ENCODE measurements around the gene PHTF2. TPM values are rescaled to one million over a fixed set of nuclear protein-coding genes. Genes with fewer than 3 reads are reported as not detected.

Gene PHTF2
- total and polyA plus RNA-seq, 4 experiments from 2014 or later, result 19.6 to 34.1 (median 29.9) TPM

DNA sequence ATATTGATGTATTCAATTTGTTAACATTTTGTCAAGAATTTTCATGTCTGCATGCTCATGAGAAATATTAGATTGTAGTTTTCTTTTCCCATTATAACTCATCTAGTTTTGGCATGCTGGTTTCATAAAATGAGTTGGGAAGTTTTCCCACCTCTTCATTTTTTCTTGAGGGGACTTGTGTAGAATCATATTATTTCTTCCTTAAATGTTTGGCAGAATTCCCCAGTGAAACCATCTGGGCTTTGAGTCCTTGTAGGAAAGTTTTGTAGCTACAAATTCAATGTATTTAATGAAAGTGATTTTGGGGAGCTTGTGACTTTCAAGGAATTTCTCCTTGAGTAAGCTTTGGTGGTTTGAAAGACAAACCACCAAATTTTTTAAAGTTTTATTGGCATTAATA, 173.2 kb downstream of the PHTF2 start:
- no peaks in the 10 kb centered on the region for H3K9me3 ChIP-seq (ENCODE audit: control insufficient read depth in 1 of 2, low read length in 2 of 2)
- no peaks in the 10 kb centered on the region for H3K27me3 ChIP-seq (ENCODE audit: insufficient read depth, low read length)
- no peak overlapping the region for H3K27ac ChIP-seq (ENCODE audit: low read depth, low read length)
- H3K4me3 ChIP-seq (ENCODE audit: low read length in 2 of 2), result no peak overlapping the region
- intact Hi-C loops (cut with micrococcal nuclease), result no loop called here
- Mint-ChIP-seq H3K4me3 (no peak overlapping the region), H3K4me1 (peaks cover 0 to 2% (median 0%) of the 10 kb centered on the region in 4 donors), H3K36me3 (peaks cover 4 to 13% of the 10 kb centered on the region in 2 donors), H3K9me3 (no peaks in the 10 kb centered on the region), H3K27ac (no peak overlapping the region), H3K27me3 (no peaks in the 10 kb centered on the region)
- no peak for DNase-seq
- ChIA-PET CTCF (ENCODE audit: partially characterized antibody) (no interaction called here), POLR2A (ENCODE audit: partially characterized antibody) (no interaction called here)
- H3K4me1 ChIP-seq (ENCODE audit: insufficient read depth, low read length), result no peaks in the 10 kb centered on the region
- H3K36me3 ChIP-seq (ENCODE audit: insufficient read depth, low read length), result no peaks in the 10 kb centered on the region

DNA sequence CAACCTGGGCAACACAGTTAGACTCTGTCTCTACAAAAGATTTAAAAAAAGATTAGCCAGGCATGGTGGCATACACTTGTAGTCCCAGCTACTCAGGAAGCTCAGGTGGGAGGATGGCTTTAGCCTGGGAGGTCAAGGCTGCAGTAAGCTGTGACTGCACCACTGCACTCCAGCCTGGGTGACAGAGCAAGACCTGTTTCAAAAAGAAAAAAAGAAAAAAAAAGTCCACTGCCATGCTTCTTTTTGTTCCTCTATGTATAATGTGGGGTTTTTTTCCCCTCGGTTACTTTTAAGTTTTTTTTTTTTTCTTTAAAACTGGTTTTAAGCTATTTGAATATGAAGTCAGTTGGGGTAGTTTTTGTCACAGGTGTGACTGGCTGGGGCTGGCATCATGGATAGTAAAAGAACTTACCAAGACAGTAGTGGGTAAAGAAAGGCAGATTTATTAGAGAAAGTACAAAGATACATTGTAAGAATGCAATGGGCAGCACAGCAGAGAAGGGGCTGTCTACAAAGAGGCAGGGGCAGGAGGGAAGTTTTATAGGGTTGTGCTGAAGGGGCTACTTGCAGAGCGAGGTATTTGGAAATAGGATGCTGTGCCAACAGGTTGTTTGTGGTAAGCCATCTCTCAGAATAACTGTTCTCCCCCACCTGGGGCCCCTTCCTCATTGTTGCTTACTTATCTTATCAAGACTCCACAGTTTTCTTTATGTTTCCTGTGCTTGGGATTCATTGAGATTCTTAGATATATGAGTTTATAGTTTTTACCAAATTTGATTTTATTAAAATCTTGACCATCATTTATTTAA, 177.3 kb downstream of the PHTF2 start:
- no peaks in the 10 kb centered on the region for H3K27me3 Mint-ChIP-seq
- H3K27ac Mint-ChIP-seq, result no peak overlapping the region
- Histone ChIP-seq H3K9me3 (ENCODE audit: control insufficient read depth in 1 of 2, low read length in 2 of 2) (no peaks in the 10 kb centered on the region), H3K27me3 (ENCODE audit: insufficient read depth, low read length) (no peaks in the 10 kb centered on the region), H3K4me1 (ENCODE audit: insufficient read depth, low read length) (no peaks in the 10 kb centered on the region), H3K27ac (ENCODE audit: low read depth, low read length) (no peak overlapping the region), H3K4me3 (ENCODE audit: low read length in 2 of 2) (no peak overlapping the region), H3K36me3 (ENCODE audit: insufficient read depth, low read length) (no peaks in the 10 kb centered on the region)
- ChIA-PET CTCF (ENCODE audit: partially characterized antibody) (no interaction called here), POLR2A (ENCODE audit: partially characterized antibody) (no interaction called here)
- DNase-seq, result no peak
- no peak overlapping the region for H3K4me3 Mint-ChIP-seq
- intact Hi-C loops (cut with micrococcal nuclease), result no loop called here
- H3K4me1 Mint-ChIP-seq, result peaks cover 0 to 2% (median 0%) of the 10 kb centered on the region in 4 donors
- peaks cover 0 to 5% of the 10 kb centered on the region in 2 donors for H3K36me3 Mint-ChIP-seq
- peaks cover 0 to 2% (median 0%) of the 10 kb centered on the region in 8 donors for H3K9me3 Mint-ChIP-seq

DNA sequence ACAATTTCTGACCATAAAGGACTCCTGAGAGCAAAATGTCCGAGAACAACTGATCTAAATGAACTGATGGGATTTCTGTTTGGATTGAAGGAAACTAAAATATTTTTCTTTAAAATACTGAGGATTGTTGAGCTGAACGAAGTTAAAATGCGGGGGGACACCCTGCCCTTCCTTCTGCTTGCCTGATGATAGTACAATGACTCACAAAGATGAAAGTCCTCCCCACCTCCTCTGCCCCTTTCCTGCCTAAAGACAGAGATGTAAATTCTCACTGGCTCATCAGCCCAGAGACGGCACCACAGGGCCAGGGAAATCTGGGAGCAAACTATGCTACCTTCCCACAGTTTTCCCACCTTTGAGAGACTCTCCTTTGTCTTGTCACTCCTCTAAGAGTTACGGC, 180.6 kb downstream of the PHTF2 start:
- Histone ChIP-seq H3K27ac (ENCODE audit: low read depth, low read length) (no peak overlapping the region), H3K4me3 (ENCODE audit: low read length in 2 of 2) (no peak overlapping the region), H3K9me3 (ENCODE audit: control insufficient read depth in 1 of 2, low read length in 2 of 2) (no peaks in the 10 kb centered on the region), H3K4me1 (ENCODE audit: insufficient read depth, low read length) (peaks cover 4% of the 10 kb centered on the region), H3K27me3 (ENCODE audit: insufficient read depth, low read length) (no peaks in the 10 kb centered on the region), H3K36me3 (ENCODE audit: insufficient read depth, low read length) (no peaks in the 10 kb centered on the region)
- Mint-ChIP-seq H3K36me3 (peaks cover 0 to 5% of the 10 kb centered on the region in 2 donors), H3K4me1 (peaks cover 0 to 5% (median 3%) of the 10 kb centered on the region in 4 donors), H3K9me3 (peaks cover 0 to 2% (median 0%) of the 10 kb centered on the region in 8 donors), H3K27ac (peak overlapping the region in 1 of 7 donors; percentile 31), H3K27me3 (no peaks in the 10 kb centered on the region), H3K4me3 (no peak overlapping the region)
- POLR2A ChIA-PET (ENCODE audit: partially characterized antibody), result no interaction called here
- intact Hi-C loops (cut with micrococcal nuclease), result no loop called here
- no peak for DNase-seq
- CTCF ChIA-PET (ENCODE audit: partially characterized antibody), result no interaction called here

DNA sequence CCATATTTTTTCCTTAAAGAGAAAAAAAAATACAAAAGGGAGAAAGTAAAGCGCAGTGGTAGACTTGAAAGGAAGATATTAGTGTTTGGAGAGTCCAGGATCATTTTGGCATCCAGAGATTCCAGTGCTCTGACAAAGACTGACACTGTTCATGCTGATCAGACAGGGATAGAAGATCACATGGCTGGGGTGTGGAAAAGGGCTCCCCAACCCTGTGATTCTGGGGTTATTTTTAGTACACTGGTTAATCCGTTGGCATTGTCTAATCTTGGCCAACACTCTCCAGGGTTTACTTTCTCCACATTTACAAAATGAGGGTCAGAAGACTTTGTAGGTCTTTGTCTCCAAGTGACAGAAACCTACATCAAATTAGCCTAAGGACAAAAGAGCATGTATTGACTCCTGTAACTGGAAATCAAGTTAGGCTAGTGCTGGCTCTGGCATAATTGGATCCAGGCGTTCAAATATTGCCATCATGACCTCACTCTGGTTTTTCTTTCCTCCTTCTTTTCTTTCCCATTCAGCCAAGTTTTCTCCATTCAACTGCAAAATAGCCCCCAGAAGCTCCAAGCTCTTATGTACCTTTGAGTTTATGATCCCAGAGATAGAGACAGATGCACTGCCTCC, 181.6 kb downstream of the PHTF2 start:
- Mint-ChIP-seq H3K4me1 (peaks cover 0 to 5% (median 3%) of the 10 kb centered on the region in 4 donors), H3K9me3 (peaks cover 0 to 2% (median 0%) of the 10 kb centered on the region in 8 donors), H3K27me3 (no peaks in the 10 kb centered on the region), H3K4me3 (no peak overlapping the region), H3K27ac (peak overlapping the region in 1 of 7 donors; percentile 0), H3K36me3 (peaks cover 0 to 5% of the 10 kb centered on the region in 2 donors)
- Histone ChIP-seq H3K9me3 (ENCODE audit: control insufficient read depth in 1 of 2, low read length in 2 of 2) (no peaks in the 10 kb centered on the region), H3K4me3 (ENCODE audit: low read length in 2 of 2) (no peak overlapping the region), H3K27ac (ENCODE audit: low read depth, low read length) (no peak overlapping the region), H3K4me1 (ENCODE audit: insufficient read depth, low read length) (peaks cover 4% of the 10 kb centered on the region), H3K36me3 (ENCODE audit: insufficient read depth, low read length) (no peaks in the 10 kb centered on the region), H3K27me3 (ENCODE audit: insufficient read depth, low read length) (no peaks in the 10 kb centered on the region)
- no peak for DNase-seq
- intact Hi-C loops (cut with micrococcal nuclease), result no loop called here
- ChIA-PET CTCF (ENCODE audit: partially characterized antibody) (no interaction called here), POLR2A (ENCODE audit: partially characterized antibody) (no interaction called here)

DNA sequence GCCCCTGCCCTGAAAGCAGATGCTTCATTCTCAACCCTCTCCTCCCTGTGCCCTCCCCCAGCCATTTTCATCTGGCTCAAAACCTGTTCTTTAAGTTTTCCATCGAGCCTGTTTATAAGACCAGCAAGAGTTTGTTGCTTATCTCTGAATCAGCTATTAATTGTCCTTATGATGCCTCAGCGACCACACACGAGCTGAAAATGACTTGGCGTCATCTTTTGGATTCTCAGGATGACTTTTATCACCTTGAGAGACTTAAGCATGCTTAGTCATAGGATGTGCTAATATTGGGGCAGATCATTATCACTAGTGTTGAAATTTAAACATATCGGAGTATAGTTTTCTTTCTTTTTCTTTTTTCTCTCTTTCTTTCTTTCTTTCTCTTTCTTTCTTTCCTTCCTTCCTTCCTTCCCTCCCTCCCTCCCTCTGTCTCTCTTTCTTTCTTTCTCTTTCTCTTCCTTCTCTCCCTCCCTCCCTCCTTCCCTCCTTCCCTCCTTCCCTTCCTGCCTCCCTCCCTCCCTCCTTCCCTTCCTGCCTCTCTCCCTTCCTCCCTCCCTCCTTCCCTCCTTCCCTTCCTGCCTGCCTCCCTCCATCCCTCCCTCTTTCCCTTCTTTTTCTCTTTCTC, 184.5 kb downstream of the PHTF2 start:
- Histone ChIP-seq H3K4me3 (ENCODE audit: low read length in 2 of 2) (no peak overlapping the region), H3K27me3 (ENCODE audit: insufficient read depth, low read length) (no peaks in the 10 kb centered on the region), H3K27ac (ENCODE audit: low read depth, low read length) (no peak overlapping the region), H3K4me1 (ENCODE audit: insufficient read depth, low read length) (peaks cover 4% of the 10 kb centered on the region), H3K9me3 (ENCODE audit: control insufficient read depth in 1 of 2, low read length in 2 of 2) (no peaks in the 10 kb centered on the region), H3K36me3 (ENCODE audit: insufficient read depth, low read length) (no peaks in the 10 kb centered on the region)
- intact Hi-C loops (cut with micrococcal nuclease), result no loop called here
- Mint-ChIP-seq H3K27me3 (peaks cover 0 to 3% of the 10 kb centered on the region in 2 donors), H3K4me3 (no peak overlapping the region), H3K9me3 (peaks cover 0 to 2% (median 0%) of the 10 kb centered on the region in 8 donors), H3K36me3 (peaks cover 0 to 5% of the 10 kb centered on the region in 2 donors), H3K4me1 (peaks cover 0 to 5% (median 2%) of the 10 kb centered on the region in 4 donors), H3K27ac (no peak overlapping the region)
- ChIA-PET POLR2A (ENCODE audit: partially characterized antibody) (no interaction called here), CTCF (ENCODE audit: partially characterized antibody) (no interaction called here)
- DNase-seq, result no peak

DNA sequence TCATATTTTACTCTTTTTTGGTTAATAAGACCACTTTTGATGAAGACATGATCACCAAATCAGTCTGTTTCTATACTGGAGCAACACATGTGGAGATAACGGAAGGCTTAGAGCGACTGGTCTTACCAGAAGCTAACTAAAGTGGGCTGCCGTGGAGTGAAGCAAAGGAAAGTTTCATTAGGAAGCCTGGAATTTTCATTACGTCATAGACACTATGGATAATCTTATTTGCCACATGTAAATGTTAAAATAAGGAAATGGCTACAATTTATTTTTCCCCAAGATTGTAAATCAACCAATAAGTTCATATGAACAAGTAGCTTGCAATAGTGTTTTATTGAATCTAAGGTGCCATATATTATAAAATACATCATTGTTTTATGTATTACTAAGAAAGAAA, 185.4 kb downstream of the PHTF2 start:
- no peak for DNase-seq
- Mint-ChIP-seq H3K4me1 (peaks cover 0 to 5% (median 2%) of the 10 kb centered on the region in 4 donors), H3K27ac (no peak overlapping the region), H3K4me3 (no peak overlapping the region), H3K9me3 (peaks cover 0 to 2% (median 0%) of the 10 kb centered on the region in 8 donors), H3K27me3 (peaks cover 0 to 3% of the 10 kb centered on the region in 2 donors), H3K36me3 (peaks cover 0 to 5% of the 10 kb centered on the region in 2 donors)
- Histone ChIP-seq H3K4me1 (ENCODE audit: insufficient read depth, low read length) (peaks cover 4% of the 10 kb centered on the region), H3K27ac (ENCODE audit: low read depth, low read length) (no peak overlapping the region), H3K36me3 (ENCODE audit: insufficient read depth, low read length) (no peaks in the 10 kb centered on the region), H3K27me3 (ENCODE audit: insufficient read depth, low read length) (no peaks in the 10 kb centered on the region), H3K9me3 (ENCODE audit: control insufficient read depth in 1 of 2, low read length in 2 of 2) (no peaks in the 10 kb centered on the region), H3K4me3 (ENCODE audit: low read length in 2 of 2) (no peak overlapping the region)
- POLR2A ChIA-PET (ENCODE audit: partially characterized antibody), result no interaction called here
- intact Hi-C loops (cut with micrococcal nuclease), result no loop called here
- CTCF ChIA-PET (ENCODE audit: partially characterized antibody), result no interaction called here

DNA sequence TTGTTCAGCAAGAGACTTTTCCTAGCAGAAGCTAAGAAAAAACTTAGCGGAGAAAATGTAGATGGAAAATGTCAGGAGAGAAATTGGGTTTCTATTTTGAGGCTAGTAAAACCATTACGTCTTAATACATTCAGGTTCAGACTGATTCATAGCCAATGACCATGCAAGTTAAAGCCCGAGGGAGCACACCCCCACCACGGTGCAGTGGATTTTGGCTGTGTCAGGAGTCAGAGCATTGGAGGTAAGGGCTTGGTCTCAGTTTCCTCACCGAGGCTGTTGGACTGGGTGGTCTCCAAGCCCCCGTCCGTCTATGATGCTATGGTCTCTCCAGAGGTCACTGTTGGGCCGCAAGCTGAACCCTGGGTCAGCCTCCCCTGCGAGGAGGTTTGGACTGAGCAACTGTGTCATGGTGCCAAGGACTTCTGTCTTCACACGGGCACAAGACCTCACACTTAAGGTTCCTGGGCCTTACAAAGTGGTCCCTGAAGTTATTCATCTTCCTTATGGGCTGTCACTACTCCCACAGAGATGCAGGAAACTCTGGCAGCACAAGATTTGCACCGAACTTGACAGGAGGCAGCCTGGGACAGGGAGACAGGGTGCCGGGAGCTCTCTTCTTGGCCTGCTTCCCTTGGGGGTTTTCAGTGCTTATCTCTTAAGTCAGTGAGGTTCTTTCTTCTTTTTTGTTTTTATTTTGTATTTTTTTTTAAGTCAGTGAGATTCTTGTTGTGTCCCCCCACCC, 186.8 kb downstream of the PHTF2 start:
- Histone ChIP-seq H3K9me3 (ENCODE audit: control insufficient read depth in 1 of 2, low read length in 2 of 2) (no peaks in the 10 kb centered on the region), H3K4me3 (ENCODE audit: low read length in 2 of 2) (no peak overlapping the region), H3K27ac (ENCODE audit: low read depth, low read length) (no peak overlapping the region), H3K36me3 (ENCODE audit: insufficient read depth, low read length) (no peaks in the 10 kb centered on the region), H3K27me3 (ENCODE audit: insufficient read depth, low read length) (no peaks in the 10 kb centered on the region), H3K4me1 (ENCODE audit: insufficient read depth, low read length) (peaks cover 4% of the 10 kb centered on the region)
- Mint-ChIP-seq H3K9me3 (peaks cover 0 to 2% (median 0%) of the 10 kb centered on the region in 8 donors), H3K36me3 (no peaks in the 10 kb centered on the region), H3K4me3 (no peak overlapping the region), H3K4me1 (peaks cover 0 to 5% (median 2%) of the 10 kb centered on the region in 4 donors), H3K27ac (no peak overlapping the region), H3K27me3 (peaks cover 0 to 3% of the 10 kb centered on the region in 2 donors)
- DNase-seq, result no peak
- ChIA-PET CTCF (ENCODE audit: partially characterized antibody) (no interaction called here), POLR2A (ENCODE audit: partially characterized antibody) (no interaction called here)
- intact Hi-C loops (cut with micrococcal nuclease), result no loop called here
